MCF 10A (cell line): ENCODE measurements around the gene CCP110. TPM values are rescaled to one million over a fixed set of nuclear protein-coding genes. Genes with fewer than 3 reads are reported as not detected.

Source experiments
- BruUV-seq: library from RNA; stranded (reverse); fragments of 400-500 nt; replicated peaks from 2 replicates; lab custom pipeline; 2021; lab: Mats Ljungman, UMichigan
- CTCF ChIA-PET: fragments of 300-600 bp; sonication (Branson Sonifier 250); formaldehyde crosslinking; extraction: SDS; loops from one replicate; lab custom pipeline; 2021; ENCODE audit warnings: antibody characterized with exemption, inconsistent platforms; lab: Yijun Ruan, JAX
- POLR2A ChIA-PET: fragments of 300-600, 350-650 bp; sonication (Branson Sonifier 250); formaldehyde crosslinking; extraction: SDS; loops from one replicate; lab custom pipeline; 2020; ENCODE audit warnings: antibody characterized with exemption, inconsistent platforms; lab: Yijun Ruan, JAX
- DNase-seq: peaks from one replicate; pipeline ENCODE4 v3.0.0-alpha.2; 2018; ENCODE audit not compliant: unreplicated experiment
- H3K27ac Mint-ChIP-seq: one replicate; pipeline ENCODE4 v1.8.0; 2022; ENCODE audit warnings: mild to moderate bottlenecking, low read depth, mixed read lengths; ENCODE audit not compliant: unreplicated experiment
- H3K27me3 Mint-ChIP-seq: one replicate; pipeline ENCODE4 v1.8.0; 2022; ENCODE audit warnings: mixed read lengths; ENCODE audit not compliant: insufficient read depth, unreplicated experiment
- H3K36me3 Mint-ChIP-seq: one replicate; pipeline ENCODE4 v1.8.0; 2022; ENCODE audit warnings: mild to moderate bottlenecking, moderate library complexity, mixed read lengths; ENCODE audit not compliant: insufficient read depth, unreplicated experiment
- H3K4me1 Mint-ChIP-seq: one replicate; pipeline ENCODE4 v1.8.0; 2022; ENCODE audit warnings: mixed read lengths; ENCODE audit not compliant: insufficient read depth, unreplicated experiment
- H3K4me3 Mint-ChIP-seq: one replicate; pipeline ENCODE4 v1.8.0; 2022; ENCODE audit warnings: mild to moderate bottlenecking, moderate library complexity, mixed read lengths; ENCODE audit not compliant: unreplicated experiment
- H3K9me3 Mint-ChIP-seq: one replicate; pipeline ENCODE4 v1.8.0; 2022; ENCODE audit warnings: mixed read lengths; ENCODE audit not compliant: unreplicated experiment
- CTCF ChIP-seq: fragments of 200-600 bp; IDR thresholded peaks from one replicate; pipeline ENCODE4 v1.8.0; 2022; ENCODE audit warnings: antibody characterized with exemption, mild to moderate bottlenecking; ENCODE audit not compliant: unreplicated experiment
- intact Hi-C: fragments of 100-400 bp; cut with micrococcal nuclease; formaldehyde crosslinking; loops from 2 replicates; pipeline ENCODE4 v1.14.1; 2022
- total RNA-seq: library from RNA; stranded (reverse); gene quantifications from 2 replicates; pipeline ENCODE4 v1.2.3, GENCODE V29; 2022

CCP110 gene
- total RNA-seq, 1 experiment from 2014 or later, result 14.2 TPM

GRCh38 chr16:19505600-19506303, 18.0 kb upstream of the CCP110 start:
- BruUV-seq, result no TSS peak
- H3K36me3 Mint-ChIP-seq, result peaks cover 82% of the 10 kb centered on the region
- H3K27me3 Mint-ChIP-seq, result no peaks in the 10 kb centered on the region
- DNase-seq, result peak; percentile 74
- ChIA-PET POLR2A (no interaction called here), CTCF (interaction anchor here (0.5 to 14.3 kb wide), 7 partner anchors 10 to 392 kb away, joined by 3 to 328 read pairs (median 4); no protein-coding TSS in a partner anchor)
- H3K27ac Mint-ChIP-seq, result no peak overlapping the region
- no peak for TF ChIP-seq CTCF
- no peaks in the 10 kb centered on the region for H3K9me3 Mint-ChIP-seq
- intact Hi-C loops, result no loop called here
- H3K4me1 Mint-ChIP-seq, result peaks cover 9% of the 10 kb centered on the region
- H3K4me3 Mint-ChIP-seq, result peak overlapping the region; percentile 11

- H3K9me3 Mint-ChIP-seq, result no peaks in the 10 kb centered on the region
- DNase-seq, result no peak
- H3K27ac Mint-ChIP-seq, result no peak overlapping the region
- no peak for TF ChIP-seq CTCF
- no peak overlapping the region for H3K4me3 Mint-ChIP-seq
- no peaks in the 10 kb centered on the region for H3K27me3 Mint-ChIP-seq
- ChIA-PET CTCF (interaction anchor here (0.6 to 14.3 kb wide), 5 partner anchors 20 to 421 kb away, joined by 3 to 328 read pairs (median 4); no protein-coding TSS in a partner anchor), POLR2A (interaction anchor here (1.0 kb wide), 1 partner anchor 100 kb away, joined by 3 read pairs; no protein-coding TSS in a partner anchor)
- intact Hi-C loops, result no loop called here
- H3K36me3 Mint-ChIP-seq, result peaks cover 76% of the 10 kb centered on the region
- peaks cover 9% of the 10 kb centered on the region for H3K4me1 Mint-ChIP-seq
- no TSS peak for BruUV-seq
These were observed 16.8 kb upstream of the CCP110 start for GRCh38 chr16:19506965-19507364.

- ChIA-PET POLR2A (interaction anchor here (0.6 to 1.2 kb wide), 4 partner anchors 10 to 374 kb away, joined by 3 read pairs; partner anchors contain the start of gene GDE1), CTCF (interaction anchor here (1.1 to 14.3 kb wide), 4 partner anchors 118 to 435 kb away, joined by 3 to 328 read pairs (median 4); no protein-coding TSS in a partner anchor)
- TF ChIP-seq CTCF, result no peak
- no peak overlapping the region for H3K4me3 Mint-ChIP-seq
- H3K9me3 Mint-ChIP-seq, result no peaks in the 10 kb centered on the region
- no peaks in the 10 kb centered on the region for H3K27me3 Mint-ChIP-seq
- no TSS peak for BruUV-seq
- intact Hi-C loops, result no loop called here
- peaks cover 9% of the 10 kb centered on the region for H3K4me1 Mint-ChIP-seq
- H3K36me3 Mint-ChIP-seq, result peaks cover 68% of the 10 kb centered on the region
- no peak for DNase-seq
- no peak overlapping the region for H3K27ac Mint-ChIP-seq
These were observed 15.9 kb upstream of the CCP110 start for GRCh38 chr16:19507867-19508266.

GRCh38 chr16:19512297-19512696, 11.4 kb upstream of the CCP110 start:
- intact Hi-C loops, result no loop called here
- Mint-ChIP-seq H3K4me1 (peaks cover 16% of the 10 kb centered on the region), H3K4me3 (no peak overlapping the region), H3K27ac (peak overlapping the region; percentile 57), H3K27me3 (no peaks in the 10 kb centered on the region), H3K36me3 (peaks cover 70% of the 10 kb centered on the region), H3K9me3 (no peaks in the 10 kb centered on the region)
- DNase-seq, result no peak
- no TSS peak for BruUV-seq
- POLR2A ChIA-PET, result interaction anchor here (1.9 kb wide), 1 partner anchor 9 kb away, joined by 6 read pairs; no protein-coding TSS in a partner anchor
- CTCF ChIA-PET, result interaction anchor here (3.9 to 14.3 kb wide), 2 partner anchors 9 to 123 kb away, joined by 26 to 328 read pairs; no protein-coding TSS in a partner anchor
- no peak for TF ChIP-seq CTCF
